HepG2 (cell line): ENCODE data around the gene IFNAR2. TPM values are rescaled to one million over a fixed set of nuclear protein-coding genes. Genes with fewer than 3 reads are reported as not detected.

Experiments used
- ARNT2 ChIP-seq: sonication (generic); formaldehyde crosslinking; IDR thresholded peaks from 2 replicates; pipeline ENCODE4 v1.8.0; 2022; ENCODE audit warnings: mild to moderate bottlenecking, low read depth, missing genetic modification reagents, moderate library complexity
- ASH2L ChIP-seq: fragments of 300-600, 200-600 bp; sonication (generic); IDR thresholded peaks from 2 replicates; pipeline ENCODE4 v1.7.0; 2017; ENCODE audit warnings: low read depth, mild to moderate bottlenecking, moderate library complexity, mixed read lengths, low read length; ENCODE audit not compliant: insufficient read length
- CHCHD3 ChIP-seq: sonication (generic); formaldehyde crosslinking; IDR thresholded peaks from 2 replicates; pipeline ENCODE4 v1.8.0; 2022; ENCODE audit warnings: mild to moderate bottlenecking, missing genetic modification reagents, moderate library complexity
- HNRNPLL ChIP-seq: fragments of 200-400 bp; formaldehyde crosslinking; IDR thresholded peaks from 2 replicates; pipeline ENCODE4 v1.6.1; 2017; ENCODE audit warnings: mild to moderate bottlenecking, low read depth, low read length; ENCODE audit not compliant: poor library complexity, severe bottlenecking
- NBN ChIP-seq: fragments of 450-650 bp; conservative IDR thresholded peaks from 2 replicates; pipeline ENCODE4 v1.6.1; 2017
- PPARG ChIP-seq: conservative IDR thresholded peaks from 2 replicates; pipeline ENCODE4 v1.6.1; 2016; ENCODE audit warnings: missing biosample characterization, missing genetic modification reagents
- RAD51 ChIP-seq: fragments of 450-650 bp; IDR thresholded peaks from 2 replicates; pipeline ENCODE4 v1.6.1; 2016; ENCODE audit warnings: borderline replicate concordance
- TBX2 ChIP-seq: sonication (generic); formaldehyde crosslinking; IDR thresholded peaks from 2 replicates; pipeline ENCODE4 v1.5.0; 2020; ENCODE audit warnings: missing genetic modification reagents, mild to moderate bottlenecking, borderline replicate concordance
- TOE1 ChIP-seq: sonication (generic); formaldehyde crosslinking; IDR thresholded peaks from 2 replicates; pipeline ENCODE4 v1.4.0; 2020; ENCODE audit warnings: mild to moderate bottlenecking, missing genetic modification reagents
- ZNF343 ChIP-seq: sonication (generic); formaldehyde crosslinking; IDR thresholded peaks from 2 replicates; pipeline ENCODE4 v1.4.0; 2020; ENCODE audit warnings: mild to moderate bottlenecking, missing genetic modification reagents
- ZNF567 ChIP-seq: sonication (generic); formaldehyde crosslinking; IDR thresholded peaks from 2 replicates; pipeline ENCODE4 v1.8.1; 2023; ENCODE audit warnings: mild to moderate bottlenecking, missing genetic modification reagents, borderline replicate concordance
- ZNF713 ChIP-seq: sonication (generic); formaldehyde crosslinking; IDR thresholded peaks from 2 replicates; pipeline ENCODE4 v1.4.0; 2020; ENCODE audit warnings: mild to moderate bottlenecking, missing genetic modification reagents
- ZNF788 ChIP-seq: sonication (generic); formaldehyde crosslinking; IDR thresholded peaks from 2 replicates; pipeline ENCODE4 v1.5.0; 2020; ENCODE audit warnings: mild to moderate bottlenecking, missing genetic modification reagents, borderline replicate concordance
- ZSCAN22 ChIP-seq: sonication (generic); formaldehyde crosslinking; IDR thresholded peaks from 2 replicates; pipeline ENCODE4 v1.4.0; 2020; ENCODE audit warnings: mild to moderate bottlenecking, missing genetic modification reagents
- polyA plus RNA-seq, 8 experiments: library from polyadenylated mRNA; depleted of rRNA in 3 of 8; stranded (reverse) in 7 of 8; unstranded in 1 of 8; fragments of >200 nt; fragmentation: Illumina TruSeq in 4 of 8; extraction: Trizol in 4 of 8; gene quantifications; 2 replicates each; pipeline versions ENCODE4 v1.2.1 to v1.2.3, GENCODE V29; 2011 to 2016; ENCODE audit warnings: low read depth in 4 of 8, missing spikeins in 1 of 8, mixed read lengths in 1 of 8; ENCODE audit not compliant: insufficient read depth in 1 of 8
- total RNA-seq, 5 experiments: library from RNA; depleted of rRNA; stranded (reverse); fragments of >200 nt; fragmentation: Illumina TruSeq; extraction: Trizol; gene quantifications; 2 replicates each; pipeline ENCODE4 v1.2.3, GENCODE V29; 2016; ENCODE audit warnings: low read depth in 1 of 5
- TF ChIP-seq, protein P1 (sequence below): sonication (generic); formaldehyde crosslinking; IDR thresholded peaks from 2 replicates; pipeline ENCODE4 v1.8.1; 2023; ENCODE audit warnings: missing genetic modification reagents, inconsistent platforms, borderline replicate concordance
- TF ChIP-seq, protein P2 (sequence below): sonication (generic); formaldehyde crosslinking; IDR thresholded peaks from 2 replicates; pipeline ENCODE4 v1.5.0; 2020; ENCODE audit warnings: missing genetic modification reagents
- TF ChIP-seq, protein P3 (sequence below): sonication (generic); formaldehyde crosslinking; IDR thresholded peaks from 2 replicates; pipeline ENCODE4 v1.9.0; 2021; ENCODE audit warnings: missing genetic modification reagents, mild to moderate bottlenecking, borderline replicate concordance
- TF ChIP-seq, protein P4 (sequence below): sonication (generic); formaldehyde crosslinking; IDR thresholded peaks from 2 replicates; pipeline ENCODE4 v1.9.0; 2022; ENCODE audit warnings: missing genetic modification reagents, mild to moderate bottlenecking, borderline replicate concordance
- TF ChIP-seq, protein P5 (sequence below): sonication (generic); formaldehyde crosslinking; IDR thresholded peaks from 2 replicates; pipeline ENCODE4 v1.5.1; 2020; ENCODE audit warnings: missing genetic modification reagents, mild to moderate bottlenecking, borderline replicate concordance

The IFNAR2 gene
- total and polyA plus RNA-seq, 2 of the 13 experiments (the other 11 are each of a cell fraction or from before 2014, with no cell fraction given), result 5.1 to 24.1 TPM

DNA sequence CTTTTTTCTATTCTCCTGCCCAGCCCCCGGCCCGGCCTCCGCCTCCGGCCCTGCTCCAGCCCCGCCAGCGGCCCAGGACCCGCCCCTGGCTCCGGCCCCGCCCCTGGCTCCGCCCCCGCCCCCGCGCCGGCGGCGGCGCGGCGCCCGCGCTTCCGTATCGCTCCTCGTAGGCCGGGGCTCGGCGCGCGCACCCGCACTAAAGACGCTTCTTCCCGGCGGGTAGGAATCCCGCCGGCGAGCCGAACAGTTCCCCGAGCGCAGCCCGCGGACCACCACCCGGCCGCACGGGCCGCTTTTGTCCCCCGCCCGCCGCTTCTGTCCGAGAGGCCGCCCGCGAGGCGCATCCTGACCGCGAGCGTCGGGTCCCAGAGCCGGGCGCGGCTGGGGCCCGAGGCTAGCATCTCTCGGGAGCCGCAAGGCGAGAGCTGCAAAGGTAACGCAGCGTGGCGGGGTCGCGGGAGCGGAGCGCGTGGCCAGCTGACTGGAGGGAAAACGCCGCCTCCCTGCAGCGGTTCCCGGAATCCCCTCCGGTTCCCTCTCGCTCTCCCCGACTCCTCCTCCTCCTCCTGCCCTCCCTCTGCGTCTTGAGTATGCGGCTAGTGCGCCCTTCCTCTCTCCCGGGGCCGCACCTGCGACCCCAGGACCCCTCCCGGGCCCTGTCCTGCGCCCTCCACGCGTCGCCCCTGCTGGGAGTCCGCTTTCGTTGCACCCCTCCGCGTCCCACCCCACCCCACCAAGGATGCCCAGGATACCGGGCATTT is at the start of gene IFNAR2 (continued):
- TF ChIP-seq, protein P1, sequence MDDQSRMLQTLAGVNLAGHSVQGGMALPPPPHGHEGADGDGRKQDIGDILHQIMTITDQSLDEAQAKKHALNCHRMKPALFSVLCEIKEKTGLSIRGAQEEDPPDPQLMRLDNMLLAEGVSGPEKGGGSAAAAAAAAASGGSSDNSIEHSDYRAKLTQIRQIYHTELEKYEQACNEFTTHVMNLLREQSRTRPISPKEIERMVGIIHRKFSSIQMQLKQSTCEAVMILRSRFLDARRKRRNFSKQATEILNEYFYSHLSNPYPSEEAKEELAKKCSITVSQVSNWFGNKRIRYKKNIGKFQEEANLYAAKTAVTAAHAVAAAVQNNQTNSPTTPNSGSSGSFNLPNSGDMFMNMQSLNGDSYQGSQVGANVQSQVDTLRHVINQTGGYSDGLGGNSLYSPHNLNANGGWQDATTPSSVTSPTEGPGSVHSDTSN (CRISPR knock-in tag), result no peak
- no peak for TF ChIP-seq ZSCAN22
- TF ChIP-seq, protein P2, sequence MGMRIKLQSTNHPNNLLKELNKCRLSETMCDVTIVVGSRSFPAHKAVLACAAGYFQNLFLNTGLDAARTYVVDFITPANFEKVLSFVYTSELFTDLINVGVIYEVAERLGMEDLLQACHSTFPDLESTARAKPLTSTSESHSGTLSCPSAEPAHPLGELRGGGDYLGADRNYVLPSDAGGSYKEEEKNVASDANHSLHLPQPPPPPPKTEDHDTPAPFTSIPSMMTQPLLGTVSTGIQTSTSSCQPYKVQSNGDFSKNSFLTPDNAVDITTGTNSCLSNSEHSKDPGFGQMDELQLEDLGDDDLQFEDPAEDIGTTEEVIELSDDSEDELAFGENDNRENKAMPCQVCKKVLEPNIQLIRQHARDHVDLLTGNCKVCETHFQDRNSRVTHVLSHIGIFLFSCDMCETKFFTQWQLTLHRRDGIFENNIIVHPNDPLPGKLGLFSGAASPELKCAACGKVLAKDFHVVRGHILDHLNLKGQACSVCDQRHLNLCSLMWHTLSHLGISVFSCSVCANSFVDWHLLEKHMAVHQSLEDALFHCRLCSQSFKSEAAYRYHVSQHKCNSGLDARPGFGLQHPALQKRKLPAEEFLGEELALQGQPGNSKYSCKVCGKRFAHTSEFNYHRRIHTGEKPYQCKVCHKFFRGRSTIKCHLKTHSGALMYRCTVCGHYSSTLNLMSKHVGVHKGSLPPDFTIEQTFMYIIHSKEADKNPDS, result 0 out of 2 replicates have a peak, but pooled peaks have one; percentile 66
- TF ChIP-seq ZNF567 (CRISPR knock-in tag), result no peak
- no peak for TF ChIP-seq ZNF343 (CRISPR knock-in tag)
- peak; percentile 78; the same call in 1 of the 2 replicates for TF ChIP-seq ARNT2 (CRISPR knock-in tag)
- peak; percentile 44; the same call in 1 of the 2 replicates for TF ChIP-seq ZNF788 (CRISPR knock-in tag)
- TF ChIP-seq, protein P3, sequence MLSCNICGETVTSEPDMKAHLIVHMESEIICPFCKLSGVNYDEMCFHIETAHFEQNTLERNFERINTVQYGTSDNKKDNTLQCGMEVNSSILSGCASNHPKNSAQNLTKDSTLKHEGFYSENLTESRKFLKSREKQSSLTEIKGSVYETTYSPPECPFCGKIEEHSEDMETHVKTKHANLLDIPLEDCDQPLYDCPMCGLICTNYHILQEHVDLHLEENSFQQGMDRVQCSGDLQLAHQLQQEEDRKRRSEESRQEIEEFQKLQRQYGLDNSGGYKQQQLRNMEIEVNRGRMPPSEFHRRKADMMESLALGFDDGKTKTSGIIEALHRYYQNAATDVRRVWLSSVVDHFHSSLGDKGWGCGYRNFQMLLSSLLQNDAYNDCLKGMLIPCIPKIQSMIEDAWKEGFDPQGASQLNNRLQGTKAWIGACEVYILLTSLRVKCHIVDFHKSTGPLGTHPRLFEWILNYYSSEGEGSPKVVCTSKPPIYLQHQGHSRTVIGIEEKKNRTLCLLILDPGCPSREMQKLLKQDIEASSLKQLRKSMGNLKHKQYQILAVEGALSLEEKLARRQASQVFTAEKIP (CRISPR knock-in tag), result no peak
- TF ChIP-seq RAD51, result no peak
- TF ChIP-seq ASH2L, result peak; percentile 67
- TF ChIP-seq CHCHD3 (CRISPR knock-in tag), result 0 out of 2 replicates have a peak, but pooled peaks have one; percentile 39
- TF ChIP-seq, protein P4, sequence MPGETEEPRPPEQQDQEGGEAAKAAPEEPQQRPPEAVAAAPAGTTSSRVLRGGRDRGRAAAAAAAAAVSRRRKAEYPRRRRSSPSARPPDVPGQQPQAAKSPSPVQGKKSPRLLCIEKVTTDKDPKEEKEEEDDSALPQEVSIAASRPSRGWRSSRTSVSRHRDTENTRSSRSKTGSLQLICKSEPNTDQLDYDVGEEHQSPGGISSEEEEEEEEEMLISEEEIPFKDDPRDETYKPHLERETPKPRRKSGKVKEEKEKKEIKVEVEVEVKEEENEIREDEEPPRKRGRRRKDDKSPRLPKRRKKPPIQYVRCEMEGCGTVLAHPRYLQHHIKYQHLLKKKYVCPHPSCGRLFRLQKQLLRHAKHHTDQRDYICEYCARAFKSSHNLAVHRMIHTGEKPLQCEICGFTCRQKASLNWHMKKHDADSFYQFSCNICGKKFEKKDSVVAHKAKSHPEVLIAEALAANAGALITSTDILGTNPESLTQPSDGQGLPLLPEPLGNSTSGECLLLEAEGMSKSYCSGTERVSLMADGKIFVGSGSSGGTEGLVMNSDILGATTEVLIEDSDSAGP, result peak; percentile 73; the same call in 1 of the 2 replicates
- peak; percentile 23; the same call in 1 of the 2 replicates for TF ChIP-seq TBX2
- no peak for TF ChIP-seq PPARG (CRISPR knock-in tag)
- TF ChIP-seq, protein P5, sequence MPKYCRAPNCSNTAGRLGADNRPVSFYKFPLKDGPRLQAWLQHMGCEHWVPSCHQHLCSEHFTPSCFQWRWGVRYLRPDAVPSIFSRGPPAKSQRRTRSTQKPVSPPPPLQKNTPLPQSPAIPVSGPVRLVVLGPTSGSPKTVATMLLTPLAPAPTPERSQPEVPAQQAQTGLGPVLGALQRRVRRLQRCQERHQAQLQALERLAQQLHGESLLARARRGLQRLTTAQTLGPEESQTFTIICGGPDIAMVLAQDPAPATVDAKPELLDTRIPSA (CRISPR knock-in tag), result peak; percentile 56; the same call in 1 of the 2 replicates
- no peak for TF ChIP-seq ZNF713 (CRISPR knock-in tag)
- no peak for TF ChIP-seq TOE1 (CRISPR knock-in tag)
- no peak for TF ChIP-seq NBN
- peak; percentile 46 for TF ChIP-seq HNRNPLL
